GM18502 (cell line): ENCODE results near the gene SKOR2.

Experiments used
- ATAC-seq: cut with Tn5 transposase; IDR thresholded peaks from one replicate; pipeline ENCODE4 v1.9.1; 2021; ENCODE audit warnings: mild to moderate bottlenecking; ENCODE audit not compliant: unreplicated experiment, poor library complexity

SKOR2 gene

GRCh38 chr18:47251289-47252120 lies at the start of gene SKOR2:
Gene SKOR2 (minus strand): TSS chr18:47251660. CDS start chr18:47249183, 2,477 bp downstream.
- ATAC-seq = no peak

GRCh38 chr18:47296462-47296861 lies 45.0 kb upstream of the SKOR2 start:
- no peak for ATAC-seq

- no peak for ATAC-seq
Observed at GRCh38 chr18:47294801-47295200, 43.3 kb upstream of the SKOR2 start.

- ATAC-seq = no peak
Observed at GRCh38 chr18:47288741-47289140, 37.3 kb upstream of the SKOR2 start.

GRCh38 chr18:47287911-47288585 lies 36.6 kb upstream of the SKOR2 start:
- ATAC-seq = no peak

GRCh38 chr18:47286776-47287410 lies 35.4 kb upstream of the SKOR2 start:
- no peak for ATAC-seq

- no peak for ATAC-seq
Observed at GRCh38 chr18:47285456-47285855, 34.0 kb upstream of the SKOR2 start.

- no peak for ATAC-seq
Observed at GRCh38 chr18:47284721-47285395, 33.4 kb upstream of the SKOR2 start.

- no peak for ATAC-seq
Observed at GRCh38 chr18:47283476-47283875, 32.0 kb upstream of the SKOR2 start.

GRCh38 chr18:47280121-47280520 lies 28.7 kb upstream of the SKOR2 start:
- ATAC-seq = no peak

- no peak for ATAC-seq
Observed at GRCh38 chr18:47274961-47275360, 23.5 kb upstream of the SKOR2 start.

GRCh38 chr18:47265197-47265596 lies 13.7 kb upstream of the SKOR2 start:
- ATAC-seq = no peak

- no peak for ATAC-seq
Observed at GRCh38 chr18:47264308-47264700, 12.8 kb upstream of the SKOR2 start.

- no peak for ATAC-seq
Observed at GRCh38 chr18:47263430-47264307, 12.2 kb upstream of the SKOR2 start.

- ATAC-seq = no peak
Observed at GRCh38 chr18:47263150-47263429, 11.6 kb upstream of the SKOR2 start.

- ATAC-seq = no peak
Observed at GRCh38 chr18:47262301-47263149, 11.1 kb upstream of the SKOR2 start.

GRCh38 chr18:47261902-47262300 lies 10.4 kb upstream of the SKOR2 start:
- no peak for ATAC-seq

GRCh38 chr18:47260924-47261701 lies 9.7 kb upstream of the SKOR2 start:
- no peak for ATAC-seq
